OCI-LY3 (cell line): Measurements from ENCODE around the gene UGT1A1.

Source experiments
- CTCF ChIP-seq: fragments of 200-600, 300-600 bp; sonication (generic); IDR thresholded peaks from 2 replicates; pipeline ENCODE4 v1.5.1; 2014; ENCODE audit warnings: antibody characterized with exemption, low read length, low read depth
- EZH2phosphoT487 ChIP-seq: fragments of 200-600 bp; shearing (Covaris generic); IDR thresholded peaks from 2 replicates; pipeline ENCODE4 v1.6.1; 2018; ENCODE audit warnings: antibody characterized with exemption, mixed run types, low read depth

- no peak for TF ChIP-seq CTCF
- TF ChIP-seq EZH2phosphoT487: no peak
These were observed 47.3 kb upstream of the UGT1A1 start, which contains the start of gene UGT1A5 for GRCh38 chr2:233712611-233713261.
